Spleen (tissue), 7 donors: ENCODE results near the gene PPFIA1.

Experiments
- POLR2A ChIP-seq, 3 donors: fragments of 450-650 bp; IDR thresholded peaks; one replicate each; pipeline ENCODE4 v1.5.1; 2017; ENCODE audit warnings: antibody characterized with exemption in 3 of 3, mild to moderate bottlenecking in 1 of 3
- TF ChIP-seq, protein P1 (sequence below), 11 experiments: fragments of 200-600 bp in 7 of 11; fragments of 450-650 bp in 4 of 11; sonication (generic) in 4 of 11; IDR thresholded peaks in 8 of 11; conservative IDR thresholded peaks in 3 of 11; 1 replicate in 7 of 11; 2 replicates in 4 of 11; pipeline versions ENCODE4 v1.4.0 to v1.8.0; 2016 to 2021; ENCODE audit warnings: antibody characterized with exemption in 11 of 11, inconsistent platforms in 4 of 11, mild to moderate bottlenecking in 1 of 11
- donor health status: DM: no; HTN: no; CAD: no; lungs with moderate emphysema.
- donor health status: DM: no; HTN: no; CAD: no.
- donor health status: DM: no; HTN: no; CAD: no.

DNA sequence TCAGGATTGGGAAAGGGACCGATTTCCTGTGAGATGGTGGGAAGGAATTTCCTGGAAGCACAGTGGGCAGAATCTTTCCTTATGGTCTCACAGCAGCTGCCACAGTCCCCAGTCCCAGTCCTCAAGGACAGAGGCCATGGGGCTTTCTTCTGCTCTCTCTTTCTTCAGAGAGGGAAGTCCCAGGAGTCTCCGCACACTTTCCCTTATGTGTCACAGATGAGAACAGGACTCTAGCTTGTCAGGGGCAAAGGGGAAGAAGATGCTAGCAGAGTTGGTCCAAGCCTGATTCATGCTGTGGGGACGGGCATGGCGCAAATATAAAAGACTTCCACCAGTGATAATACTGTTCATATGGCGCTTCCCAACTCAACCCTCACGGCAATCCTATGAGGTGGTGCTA lies 7.5 kb upstream of the PPFIA1 start:
- TF ChIP-seq, protein P1, sequence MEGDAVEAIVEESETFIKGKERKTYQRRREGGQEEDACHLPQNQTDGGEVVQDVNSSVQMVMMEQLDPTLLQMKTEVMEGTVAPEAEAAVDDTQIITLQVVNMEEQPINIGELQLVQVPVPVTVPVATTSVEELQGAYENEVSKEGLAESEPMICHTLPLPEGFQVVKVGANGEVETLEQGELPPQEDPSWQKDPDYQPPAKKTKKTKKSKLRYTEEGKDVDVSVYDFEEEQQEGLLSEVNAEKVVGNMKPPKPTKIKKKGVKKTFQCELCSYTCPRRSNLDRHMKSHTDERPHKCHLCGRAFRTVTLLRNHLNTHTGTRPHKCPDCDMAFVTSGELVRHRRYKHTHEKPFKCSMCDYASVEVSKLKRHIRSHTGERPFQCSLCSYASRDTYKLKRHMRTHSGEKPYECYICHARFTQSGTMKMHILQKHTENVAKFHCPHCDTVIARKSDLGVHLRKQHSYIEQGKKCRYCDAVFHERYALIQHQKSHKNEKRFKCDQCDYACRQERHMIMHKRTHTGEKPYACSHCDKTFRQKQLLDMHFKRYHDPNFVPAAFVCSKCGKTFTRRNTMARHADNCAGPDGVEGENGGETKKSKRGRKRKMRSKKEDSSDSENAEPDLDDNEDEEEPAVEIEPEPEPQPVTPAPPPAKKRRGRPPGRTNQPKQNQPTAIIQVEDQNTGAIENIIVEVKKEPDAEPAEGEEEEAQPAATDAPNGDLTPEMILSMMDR (IDR thresholded peaks at IDR 0.05 in 8 of 11, conservative IDR thresholded peaks at IDR 0.05 in 3 of 11), result no peak
- TF ChIP-seq POLR2A (IDR thresholded peaks at IDR 0.05), result no peak
